Tibial nerve (tissue), 4 donors: ENCODE data around the gene PLXDC2. TPM values are rescaled to one million over a fixed set of nuclear protein-coding genes. Genes with fewer than 3 reads are reported as not detected.
A peak's percentile ranks its signal among the peaks of the same experiment; 100 is the strongest.

ENCODE experiments used
- DNase-seq, 2 donors: peaks; one replicate each; pipeline ENCODE4 v3.0.0-alpha.2; 2019; ENCODE audit warnings: low spot score in 2 of 2
- H3K27ac ChIP-seq, 4 donors: fragments of 200-600 bp; sonication (generic) in 3 of 4; one replicate each; pipeline ENCODE4 v1.5.1; 2017 to 2019; ENCODE audit warnings: mild to moderate bottlenecking in 1 of 4
- H3K27me3 ChIP-seq, 2 donors: fragments of 200-600 bp; sonication (generic) in 1 of 2; one replicate each; pipeline versions ENCODE4 v1.5.1 to v1.6.0; 2017 to 2019
- H3K36me3 ChIP-seq, 3 donors: fragments of 200-600 bp; sonication (generic); one replicate each; pipeline ENCODE4 v1.5.1; 2018 to 2019
- H3K4me1 ChIP-seq, 4 donors: fragments of 200-600 bp; sonication (generic) in 3 of 4; one replicate each; pipeline ENCODE4 v1.5.1; 2017 to 2019
- H3K4me3 ChIP-seq, 4 donors: fragments of 200-600 bp; sonication (generic) in 3 of 4; one replicate each; pipeline ENCODE4 v1.5.1; 2017 to 2019; ENCODE audit warnings: mild to moderate bottlenecking in 1 of 4, moderate library complexity in 1 of 4
- H3K9me3 ChIP-seq, 4 donors: fragments of 200-600 bp; sonication (generic) in 3 of 4; one replicate each; pipeline ENCODE4 v1.5.1; 2017 to 2019
- EP300 ChIP-seq, 2 donors: sonication (generic); formaldehyde crosslinking; IDR thresholded peaks; one replicate each; pipeline ENCODE4 v1.6.1; 2017; ENCODE audit warnings: antibody characterized with exemption in 2 of 2, mild to moderate bottlenecking in 1 of 2
- POLR2A ChIP-seq, 2 donors: fragments of 450-650 bp; IDR thresholded peaks; one replicate each; pipeline ENCODE4 v1.6.1; 2017; ENCODE audit warnings: antibody characterized with exemption in 2 of 2, mild to moderate bottlenecking in 2 of 2, moderate library complexity in 2 of 2
- WGBS, 2 donors: methylation state at CpG; one replicate each; pipeline ENCODE4 v1.1.5; 2018; 5-methylcytosine and 5-hydroxymethylcytosine counted together
- total RNA-seq, 4 donors: library from RNA; depleted of rRNA; stranded (reverse); fragments of >200 nt; gene quantifications; one replicate each; pipeline ENCODE4 v1.1.0, GENCODE V29; 2016
- TF ChIP-seq, protein P1 (sequence below), 5 experiments: fragments of 200-600 bp in 3 of 5; fragments of 450-650 bp in 2 of 5; sonication (generic) in 3 of 5; IDR thresholded peaks; one replicate each; pipeline ENCODE4 v1.5.1; 2016 to 2019; ENCODE audit warnings: antibody characterized with exemption in 5 of 5, mild to moderate bottlenecking in 3 of 5, moderate library complexity in 2 of 5

Gene PLXDC2
- total RNA-seq, 4 donors from 2014 or later: 55.2 to 79.2 (median 74.5) TPM

GRCh38 chr10:19933772-19934171 is 117.5 kb downstream of the PLXDC2 start:
- H3K27ac ChIP-seq: no peak overlapping the region
- H3K36me3 ChIP-seq: no peaks in the 10 kb centered on the region
- no peak for DNase-seq
- TF ChIP-seq, protein P1, sequence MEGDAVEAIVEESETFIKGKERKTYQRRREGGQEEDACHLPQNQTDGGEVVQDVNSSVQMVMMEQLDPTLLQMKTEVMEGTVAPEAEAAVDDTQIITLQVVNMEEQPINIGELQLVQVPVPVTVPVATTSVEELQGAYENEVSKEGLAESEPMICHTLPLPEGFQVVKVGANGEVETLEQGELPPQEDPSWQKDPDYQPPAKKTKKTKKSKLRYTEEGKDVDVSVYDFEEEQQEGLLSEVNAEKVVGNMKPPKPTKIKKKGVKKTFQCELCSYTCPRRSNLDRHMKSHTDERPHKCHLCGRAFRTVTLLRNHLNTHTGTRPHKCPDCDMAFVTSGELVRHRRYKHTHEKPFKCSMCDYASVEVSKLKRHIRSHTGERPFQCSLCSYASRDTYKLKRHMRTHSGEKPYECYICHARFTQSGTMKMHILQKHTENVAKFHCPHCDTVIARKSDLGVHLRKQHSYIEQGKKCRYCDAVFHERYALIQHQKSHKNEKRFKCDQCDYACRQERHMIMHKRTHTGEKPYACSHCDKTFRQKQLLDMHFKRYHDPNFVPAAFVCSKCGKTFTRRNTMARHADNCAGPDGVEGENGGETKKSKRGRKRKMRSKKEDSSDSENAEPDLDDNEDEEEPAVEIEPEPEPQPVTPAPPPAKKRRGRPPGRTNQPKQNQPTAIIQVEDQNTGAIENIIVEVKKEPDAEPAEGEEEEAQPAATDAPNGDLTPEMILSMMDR (IDR thresholded peaks at IDR 0.05): no peak
- TF ChIP-seq POLR2A (IDR thresholded peaks at IDR 0.05): no peak
- TF ChIP-seq EP300 (IDR thresholded peaks at IDR 0.05): no peak
- H3K9me3 ChIP-seq: no peaks in the 10 kb centered on the region
- no peak overlapping the region for H3K4me3 ChIP-seq
- H3K27me3 ChIP-seq: no peaks in the 10 kb centered on the region
- H3K4me1 ChIP-seq: peaks cover 0 to 34% (median 6%) of the 10 kb centered on the region in 4 donors
- WGBS, 2 donors: 95 to 96% methylated on average over 3 of the region's 3 CpGs

- no peak overlapping the region for H3K27ac ChIP-seq
- TF ChIP-seq POLR2A (IDR thresholded peaks at IDR 0.05) (no peak), EP300 (IDR thresholded peaks at IDR 0.05) (no peak)
- TF ChIP-seq, protein P1 (IDR thresholded peaks at IDR 0.05): no peak
- peaks cover 0 to 22% (median 3%) of the 10 kb centered on the region in 4 donors for H3K4me1 ChIP-seq
- no peak overlapping the region for H3K4me3 ChIP-seq
- no peak for DNase-seq
- no peaks in the 10 kb centered on the region for H3K36me3 ChIP-seq
- no peaks in the 10 kb centered on the region for H3K27me3 ChIP-seq
- no peaks in the 10 kb centered on the region for H3K9me3 ChIP-seq
- WGBS, 2 donors: 57 to 75% methylated on average over 3 of the region's 3 CpGs
Observed at GRCh38 chr10:19935176-19935575, 118.9 kb downstream of the PLXDC2 start.

GRCh38 chr10:19936289-19936688 is 120.1 kb downstream of the PLXDC2 start:
- H3K4me3 ChIP-seq: no peak overlapping the region
- WGBS, 2 donors: 100% methylated on average over 2 of the region's 2 CpGs
- peaks cover 0 to 15% (median 0%) of the 10 kb centered on the region in 4 donors for H3K4me1 ChIP-seq
- H3K27ac ChIP-seq: no peak overlapping the region
- TF ChIP-seq, protein P1 (IDR thresholded peaks at IDR 0.05): no peak
- TF ChIP-seq EP300 (IDR thresholded peaks at IDR 0.05) (no peak), POLR2A (IDR thresholded peaks at IDR 0.05) (no peak)
- DNase-seq: no peak
- H3K36me3 ChIP-seq: no peaks in the 10 kb centered on the region
- no peaks in the 10 kb centered on the region for H3K27me3 ChIP-seq
- H3K9me3 ChIP-seq: no peaks in the 10 kb centered on the region

DNA sequence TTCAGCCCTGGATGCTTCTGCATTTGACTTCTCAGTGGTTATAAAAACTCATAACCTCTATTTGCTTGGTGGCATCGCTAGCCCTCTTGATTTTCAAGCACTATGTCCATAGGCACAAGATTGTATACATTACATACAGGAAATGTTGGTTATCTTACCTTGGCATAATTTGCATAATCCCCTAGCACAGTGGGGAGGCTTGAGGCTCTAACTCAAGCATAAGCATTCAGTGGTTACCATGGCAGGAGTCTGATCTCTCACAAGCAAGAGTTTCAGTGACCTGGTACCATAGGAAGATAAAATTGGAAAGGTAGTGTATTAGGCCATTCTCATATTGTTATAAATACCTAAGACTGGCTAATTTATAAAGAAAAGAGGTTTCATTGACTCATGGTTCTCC is 121.8 kb downstream of the PLXDC2 start:
- no peak overlapping the region for H3K4me3 ChIP-seq
- H3K27ac ChIP-seq: no peak overlapping the region
- no peaks in the 10 kb centered on the region for H3K27me3 ChIP-seq
- TF ChIP-seq, protein P1 (IDR thresholded peaks at IDR 0.05): no peak
- no peak for DNase-seq
- no peaks in the 10 kb centered on the region for H3K36me3 ChIP-seq
- no peaks in the 10 kb centered on the region for H3K9me3 ChIP-seq
- peaks cover 0 to 14% (median 0%) of the 10 kb centered on the region in 4 donors for H3K4me1 ChIP-seq
- 95 to 100% methylated on average over 1 of the region's 1 CpG for WGBS, 2 donors

- H3K27me3 ChIP-seq: no peaks in the 10 kb centered on the region
- H3K4me3 ChIP-seq: no peak overlapping the region
- peak overlapping the region in 1 of 4 donors; percentile 20 for H3K27ac ChIP-seq
- WGBS, 2 donors: 69 to 73% methylated on average over 6 of the region's 6 CpGs
- TF ChIP-seq EP300 (IDR thresholded peaks at IDR 0.05) (no peak), POLR2A (IDR thresholded peaks at IDR 0.05) (no peak)
- TF ChIP-seq, protein P1 (IDR thresholded peaks at IDR 0.05): no peak
- no peak for DNase-seq
- no peaks in the 10 kb centered on the region for H3K36me3 ChIP-seq
- H3K9me3 ChIP-seq: no peaks in the 10 kb centered on the region
- peaks cover 0 to 32% (median under 1%) of the 10 kb centered on the region in 4 donors for H3K4me1 ChIP-seq
Observed at GRCh38 chr10:19941206-19941880, 125.1 kb downstream of the PLXDC2 start.
